Measurements from ENCODE around the gene NPB. TPM values are rescaled to one million over a fixed set of nuclear protein-coding genes. Genes with fewer than 3 reads are reported as not detected.

Gene NPB
- polyA plus RNA-seq, 1 donor from 2014 or later = 1.3 TPM

DNA sequence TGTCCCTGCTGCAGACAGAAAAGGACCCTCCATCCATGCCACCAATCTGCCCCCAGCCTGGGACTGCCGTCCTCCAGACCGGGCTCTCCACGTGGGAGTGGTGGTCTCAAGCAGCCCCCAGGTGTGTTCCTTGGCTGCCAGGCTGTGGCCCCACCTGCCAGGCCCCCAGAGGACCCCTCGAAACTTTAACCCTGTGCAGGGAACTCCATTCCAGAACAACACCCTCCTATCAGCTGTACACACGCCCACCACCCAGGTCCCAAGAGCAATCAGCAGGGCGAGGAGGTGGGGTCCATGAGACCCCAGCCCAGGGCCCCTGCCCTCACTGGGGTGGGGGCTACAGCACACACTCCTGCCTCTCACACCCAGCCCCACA, 33.7 kb downstream of the NPB start:
- H3K9ac ChIP-seq (ENCODE audit: low read length) = no peak overlapping the region
- no peak overlapping the region for H2AFZ ChIP-seq (ENCODE audit: low read depth, low read length)

DNA sequence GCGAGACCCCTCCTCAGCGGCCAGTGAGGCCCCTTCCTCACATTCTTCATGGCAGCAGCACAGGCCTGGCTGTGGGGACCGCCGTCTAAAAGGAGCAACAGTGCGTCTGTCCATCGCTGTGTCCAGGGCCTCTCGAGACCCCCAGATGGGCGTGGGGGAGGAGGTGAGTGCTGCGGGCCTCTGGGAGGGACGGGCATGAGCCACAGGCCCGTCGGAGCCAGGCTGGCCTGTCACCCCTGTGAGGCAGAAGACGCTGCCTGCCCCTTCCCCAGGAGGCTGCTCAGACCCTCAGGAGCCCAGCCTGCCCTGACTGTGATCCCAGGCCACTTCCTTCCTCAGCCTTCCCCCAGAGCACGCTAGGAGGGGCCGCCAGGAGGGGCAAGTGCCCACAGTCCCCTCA, 37.2 kb downstream of the NPB start:
- H4K20me1 ChIP-seq (ENCODE audit: insufficient read depth) = no peaks in the 10 kb centered on the region
- no peak overlapping the region for H3K4me3 ChIP-seq (ENCODE audit: low read length)
- no peak overlapping the region for H3K4me2 ChIP-seq (ENCODE audit: low read length)
- no peaks in the 10 kb centered on the region for H3F3A ChIP-seq (ENCODE audit: insufficient read depth, low read length, poor library complexity, severe bottlenecking)
- no peak overlapping the region for H3K27ac ChIP-seq (ENCODE audit: low read length)
- no peak overlapping the region for H2AFZ ChIP-seq (ENCODE audit: low read depth, low read length)
- H3K27me3 ChIP-seq (ENCODE audit: insufficient read depth, low read depth, low read length) = no peaks in the 10 kb centered on the region
- H3K79me2 ChIP-seq (replicated peaks; ENCODE audit: insufficient read depth, low read length) = no peaks in the 10 kb centered on the region
- H3K9me3 ChIP-seq (ENCODE audit: low read length) = no peaks in the 10 kb centered on the region
- no peaks in the 10 kb centered on the region for H3K9me2 ChIP-seq (ENCODE audit: insufficient read depth, low read length)
- TF ChIP-seq POLR2AphosphoS5 (IDR thresholded peaks at IDR 0.05) = no peak
- no peak for TF ChIP-seq RAD21 (conservative IDR thresholded peaks at IDR 0.05)
- TF ChIP-seq, protein P1, sequence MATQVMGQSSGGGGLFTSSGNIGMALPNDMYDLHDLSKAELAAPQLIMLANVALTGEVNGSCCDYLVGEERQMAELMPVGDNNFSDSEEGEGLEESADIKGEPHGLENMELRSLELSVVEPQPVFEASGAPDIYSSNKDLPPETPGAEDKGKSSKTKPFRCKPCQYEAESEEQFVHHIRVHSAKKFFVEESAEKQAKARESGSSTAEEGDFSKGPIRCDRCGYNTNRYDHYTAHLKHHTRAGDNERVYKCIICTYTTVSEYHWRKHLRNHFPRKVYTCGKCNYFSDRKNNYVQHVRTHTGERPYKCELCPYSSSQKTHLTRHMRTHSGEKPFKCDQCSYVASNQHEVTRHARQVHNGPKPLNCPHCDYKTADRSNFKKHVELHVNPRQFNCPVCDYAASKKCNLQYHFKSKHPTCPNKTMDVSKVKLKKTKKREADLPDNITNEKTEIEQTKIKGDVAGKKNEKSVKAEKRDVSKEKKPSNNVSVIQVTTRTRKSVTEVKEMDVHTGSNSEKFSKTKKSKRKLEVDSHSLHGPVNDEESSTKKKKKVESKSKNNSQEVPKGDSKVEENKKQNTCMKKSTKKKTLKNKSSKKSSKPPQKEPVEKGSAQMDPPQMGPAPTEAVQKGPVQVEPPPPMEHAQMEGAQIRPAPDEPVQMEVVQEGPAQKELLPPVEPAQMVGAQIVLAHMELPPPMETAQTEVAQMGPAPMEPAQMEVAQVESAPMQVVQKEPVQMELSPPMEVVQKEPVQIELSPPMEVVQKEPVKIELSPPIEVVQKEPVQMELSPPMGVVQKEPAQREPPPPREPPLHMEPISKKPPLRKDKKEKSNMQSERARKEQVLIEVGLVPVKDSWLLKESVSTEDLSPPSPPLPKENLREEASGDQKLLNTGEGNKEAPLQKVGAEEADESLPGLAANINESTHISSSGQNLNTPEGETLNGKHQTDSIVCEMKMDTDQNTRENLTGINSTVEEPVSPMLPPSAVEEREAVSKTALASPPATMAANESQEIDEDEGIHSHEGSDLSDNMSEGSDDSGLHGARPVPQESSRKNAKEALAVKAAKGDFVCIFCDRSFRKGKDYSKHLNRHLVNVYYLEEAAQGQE (IDR thresholded peaks at IDR 0.05; ENCODE audit: borderline replicate concordance) = no peak
- TF ChIP-seq EZH2 (IDR thresholded peaks at IDR 0.05; ENCODE audit: borderline replicate concordance, insufficient read depth, low read length, poor library complexity, severe bottlenecking) = no peak
- TF ChIP-seq MXI1 (conservative IDR thresholded peaks at IDR 0.05; ENCODE audit: poor library complexity, severe bottlenecking) = no peak
- TF ChIP-seq TAF1 (IDR thresholded peaks at IDR 0.05; ENCODE audit: low read depth) = no peak
- TF ChIP-seq, protein P2, sequence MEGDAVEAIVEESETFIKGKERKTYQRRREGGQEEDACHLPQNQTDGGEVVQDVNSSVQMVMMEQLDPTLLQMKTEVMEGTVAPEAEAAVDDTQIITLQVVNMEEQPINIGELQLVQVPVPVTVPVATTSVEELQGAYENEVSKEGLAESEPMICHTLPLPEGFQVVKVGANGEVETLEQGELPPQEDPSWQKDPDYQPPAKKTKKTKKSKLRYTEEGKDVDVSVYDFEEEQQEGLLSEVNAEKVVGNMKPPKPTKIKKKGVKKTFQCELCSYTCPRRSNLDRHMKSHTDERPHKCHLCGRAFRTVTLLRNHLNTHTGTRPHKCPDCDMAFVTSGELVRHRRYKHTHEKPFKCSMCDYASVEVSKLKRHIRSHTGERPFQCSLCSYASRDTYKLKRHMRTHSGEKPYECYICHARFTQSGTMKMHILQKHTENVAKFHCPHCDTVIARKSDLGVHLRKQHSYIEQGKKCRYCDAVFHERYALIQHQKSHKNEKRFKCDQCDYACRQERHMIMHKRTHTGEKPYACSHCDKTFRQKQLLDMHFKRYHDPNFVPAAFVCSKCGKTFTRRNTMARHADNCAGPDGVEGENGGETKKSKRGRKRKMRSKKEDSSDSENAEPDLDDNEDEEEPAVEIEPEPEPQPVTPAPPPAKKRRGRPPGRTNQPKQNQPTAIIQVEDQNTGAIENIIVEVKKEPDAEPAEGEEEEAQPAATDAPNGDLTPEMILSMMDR (IDR thresholded peaks at IDR 0.05; ENCODE audit: poor library complexity, severe bottlenecking) = no peak
- no peak for TF ChIP-seq EP300 (conservative IDR thresholded peaks at IDR 0.05; ENCODE audit: poor library complexity, severe bottlenecking)
- TF ChIP-seq SMC3 (conservative IDR thresholded peaks at IDR 0.05; ENCODE audit: poor library complexity) = no peak
- no peaks in the 10 kb centered on the region for H3K36me3 ChIP-seq (ENCODE audit: insufficient read depth, low read length)
- no peak overlapping the region for H3K9ac ChIP-seq (ENCODE audit: low read length)

More for the DNA sequence above, 33.7 kb downstream of the NPB start:
- Histone ChIP-seq H3K4me2 (ENCODE audit: low read length) (no peak overlapping the region), H3F3A (ENCODE audit: insufficient read depth, low read length, poor library complexity, severe bottlenecking) (no peaks in the 10 kb centered on the region), H3K79me2 (replicated peaks; ENCODE audit: insufficient read depth, low read length) (no peaks in the 10 kb centered on the region), H3K9me3 (ENCODE audit: low read length) (no peaks in the 10 kb centered on the region), H3K9me2 (ENCODE audit: insufficient read depth, low read length) (no peaks in the 10 kb centered on the region), H3K36me3 (ENCODE audit: insufficient read depth, low read length) (no peaks in the 10 kb centered on the region), H3K27me3 (ENCODE audit: insufficient read depth, low read depth, low read length) (no peaks in the 10 kb centered on the region), H3K4me3 (ENCODE audit: low read length) (no peak overlapping the region), H3K27ac (ENCODE audit: low read length) (no peak overlapping the region), H4K20me1 (ENCODE audit: insufficient read depth) (no peaks in the 10 kb centered on the region)
- TF ChIP-seq, protein P1 (IDR thresholded peaks at IDR 0.05; ENCODE audit: borderline replicate concordance) = no peak
- TF ChIP-seq TAF1 (IDR thresholded peaks at IDR 0.05; ENCODE audit: low read depth) = no peak
- TF ChIP-seq SMC3 (conservative IDR thresholded peaks at IDR 0.05; ENCODE audit: poor library complexity) = no peak
- TF ChIP-seq RAD21 (conservative IDR thresholded peaks at IDR 0.05) = no peak
- TF ChIP-seq POLR2AphosphoS5 (IDR thresholded peaks at IDR 0.05) = no peak
- TF ChIP-seq, protein P2 (IDR thresholded peaks at IDR 0.05; ENCODE audit: poor library complexity, severe bottlenecking) = no peak
- TF ChIP-seq EZH2 (IDR thresholded peaks at IDR 0.05; ENCODE audit: borderline replicate concordance, insufficient read depth, low read length, poor library complexity, severe bottlenecking) = no peak
- no peak for TF ChIP-seq EP300 (conservative IDR thresholded peaks at IDR 0.05; ENCODE audit: poor library complexity, severe bottlenecking)
- no peak for TF ChIP-seq MXI1 (conservative IDR thresholded peaks at IDR 0.05; ENCODE audit: poor library complexity, severe bottlenecking)
